ENCODE measurements around the gene PCDHGA1.
A peak's percentile ranks its signal among the peaks of the same experiment; 100 is the strongest.

Gene PCDHGA1

GRCh38 chr5:141527426-141527825, 197.1 kb downstream of the PCDHGA1 start:
- peaks cover 34% of the 10 kb centered on the region for H3K4me1 ChIP-seq (ENCODE audit: control insufficient read depth, insufficient read depth, low read length, unreplicated experiment)

GRCh38 chr5:141528291-141528984, 198.1 kb downstream of the PCDHGA1 start:
- Histone ChIP-seq H3K36me3 (ENCODE audit: insufficient read depth, low read length) (peaks cover 16% of the 10 kb centered on the region), H3K4me1 (ENCODE audit: control insufficient read depth, insufficient read depth, low read length, unreplicated experiment) (peaks cover 30% of the 10 kb centered on the region), H3K4me3 (ENCODE audit: low read depth, low read length) (no peak overlapping the region), H3K27ac (ENCODE audit: low read depth, low read length) (0 out of 2 replicates have a peak overlapping the region, but pooled peaks have one; percentile 12), H2AFZ (ENCODE audit: low read length, unreplicated experiment) (no peak overlapping the region), H3K27me3 (ENCODE audit: insufficient read depth, low read length) (no peaks in the 10 kb centered on the region), H3K79me2 (ENCODE audit: control insufficient read depth, insufficient read depth, low read length, unreplicated experiment) (no peaks in the 10 kb centered on the region)

More at GRCh38 chr5:141527426-141527825, 197.1 kb downstream of the PCDHGA1 start:
- Histone ChIP-seq H2AFZ (ENCODE audit: low read length, unreplicated experiment) (no peak overlapping the region), H3K79me2 (ENCODE audit: control insufficient read depth, insufficient read depth, low read length, unreplicated experiment) (no peaks in the 10 kb centered on the region), H3K27ac (ENCODE audit: low read depth, low read length) (no peak overlapping the region), H3K36me3 (ENCODE audit: insufficient read depth, low read length) (peaks cover 7% of the 10 kb centered on the region; the same call in 1 of the 2 replicates), H3K27me3 (ENCODE audit: insufficient read depth, low read length) (no peaks in the 10 kb centered on the region), H3K4me3 (ENCODE audit: low read depth, low read length) (no peak overlapping the region)

GRCh38 chr5:141529002-141529401, 198.7 kb downstream of the PCDHGA1 start:
- Histone ChIP-seq H3K36me3 (ENCODE audit: insufficient read depth, low read length) (peaks cover 13% of the 10 kb centered on the region), H3K4me1 (ENCODE audit: control insufficient read depth, insufficient read depth, low read length, unreplicated experiment) (peaks cover 29% of the 10 kb centered on the region), H2AFZ (ENCODE audit: low read length, unreplicated experiment) (no peak overlapping the region), H3K79me2 (ENCODE audit: control insufficient read depth, insufficient read depth, low read length, unreplicated experiment) (no peaks in the 10 kb centered on the region), H3K27me3 (ENCODE audit: insufficient read depth, low read length) (no peaks in the 10 kb centered on the region), H3K27ac (ENCODE audit: low read depth, low read length) (0 out of 2 replicates have a peak overlapping the region, but pooled peaks have one; percentile 12), H3K4me3 (ENCODE audit: low read depth, low read length) (no peak overlapping the region)

- H3K4me1 ChIP-seq (ENCODE audit: control insufficient read depth, insufficient read depth, low read length, unreplicated experiment): peaks cover 22% of the 10 kb centered on the region
Observed at GRCh38 chr5:141529873-141530272, 199.6 kb downstream of the PCDHGA1 start.

GRCh38 chr5:141532726-141533125, 202.4 kb downstream of the PCDHGA1 start:
- H3K27me3 ChIP-seq (ENCODE audit: insufficient read depth, low read length): no peaks in the 10 kb centered on the region
- H2AFZ ChIP-seq (ENCODE audit: low read length, unreplicated experiment): no peak overlapping the region
- no peak overlapping the region for H3K27ac ChIP-seq (ENCODE audit: low read depth, low read length)
- H3K79me2 ChIP-seq (ENCODE audit: control insufficient read depth, insufficient read depth, low read length, unreplicated experiment): no peaks in the 10 kb centered on the region
- peaks cover 12% of the 10 kb centered on the region for H3K4me1 ChIP-seq (ENCODE audit: control insufficient read depth, insufficient read depth, low read length, unreplicated experiment)
- H3K36me3 ChIP-seq (ENCODE audit: insufficient read depth, low read length): peaks cover 10% of the 10 kb centered on the region
- no peak overlapping the region for H3K4me3 ChIP-seq (ENCODE audit: low read depth, low read length)

More at GRCh38 chr5:141529873-141530272, 199.6 kb downstream of the PCDHGA1 start:
- no peaks in the 10 kb centered on the region for H3K79me2 ChIP-seq (ENCODE audit: control insufficient read depth, insufficient read depth, low read length, unreplicated experiment)
- H3K27ac ChIP-seq (ENCODE audit: low read depth, low read length): no peak overlapping the region
- H3K4me3 ChIP-seq (ENCODE audit: low read depth, low read length): no peak overlapping the region
- H3K36me3 ChIP-seq (ENCODE audit: insufficient read depth, low read length): peaks cover 10% of the 10 kb centered on the region
- H2AFZ ChIP-seq (ENCODE audit: low read length, unreplicated experiment): no peak overlapping the region
- no peaks in the 10 kb centered on the region for H3K27me3 ChIP-seq (ENCODE audit: insufficient read depth, low read length)

- Histone ChIP-seq H3K27ac (ENCODE audit: low read depth, low read length) (no peak overlapping the region), H3K79me2 (ENCODE audit: control insufficient read depth, insufficient read depth, low read length, unreplicated experiment) (no peaks in the 10 kb centered on the region), H2AFZ (ENCODE audit: low read length, unreplicated experiment) (no peak overlapping the region), H3K27me3 (ENCODE audit: insufficient read depth, low read length) (no peaks in the 10 kb centered on the region), H3K4me3 (ENCODE audit: low read depth, low read length) (no peak overlapping the region), H3K4me1 (ENCODE audit: control insufficient read depth, insufficient read depth, low read length, unreplicated experiment) (peaks cover 7% of the 10 kb centered on the region), H3K36me3 (ENCODE audit: insufficient read depth, low read length) (peaks cover 10% of the 10 kb centered on the region)
Observed at GRCh38 chr5:141533897-141534296, 203.6 kb downstream of the PCDHGA1 start.

- Histone ChIP-seq H3K4me1 (ENCODE audit: control insufficient read depth, insufficient read depth, low read length, unreplicated experiment) (no peaks in the 10 kb centered on the region), H3K27me3 (ENCODE audit: insufficient read depth, low read length) (no peaks in the 10 kb centered on the region), H3K4me3 (ENCODE audit: low read depth, low read length) (no peak overlapping the region), H3K79me2 (ENCODE audit: control insufficient read depth, insufficient read depth, low read length, unreplicated experiment) (no peaks in the 10 kb centered on the region), H3K36me3 (ENCODE audit: insufficient read depth, low read length) (peaks cover 10% of the 10 kb centered on the region), H2AFZ (ENCODE audit: low read length, unreplicated experiment) (no peak overlapping the region), H3K27ac (ENCODE audit: low read depth, low read length) (no peak overlapping the region)
Observed at GRCh38 chr5:141534492-141535213, 204.3 kb downstream of the PCDHGA1 start.

GRCh38 chr5:141543053-141543452, 212.7 kb downstream of the PCDHGA1 start:
- no peaks in the 10 kb centered on the region for H3K4me1 ChIP-seq (ENCODE audit: control insufficient read depth, insufficient read depth, low read length, unreplicated experiment)
- no peak overlapping the region for H3K4me3 ChIP-seq (ENCODE audit: low read depth, low read length)
- peaks cover 2% of the 10 kb centered on the region for H3K79me2 ChIP-seq (ENCODE audit: control insufficient read depth, insufficient read depth, low read length, unreplicated experiment)
- no peak overlapping the region for H2AFZ ChIP-seq (ENCODE audit: low read length, unreplicated experiment)
- H3K27ac ChIP-seq (ENCODE audit: low read depth, low read length): no peak overlapping the region
- H3K36me3 ChIP-seq (ENCODE audit: insufficient read depth, low read length): peaks cover 21% of the 10 kb centered on the region
- no peaks in the 10 kb centered on the region for H3K27me3 ChIP-seq (ENCODE audit: insufficient read depth, low read length)

GRCh38 chr5:141547488-141547887, 217.2 kb downstream of the PCDHGA1 start:
- H3K79me2 ChIP-seq (ENCODE audit: control insufficient read depth, insufficient read depth, low read length, unreplicated experiment): peaks cover 2% of the 10 kb centered on the region
- H3K36me3 ChIP-seq (ENCODE audit: insufficient read depth, low read length): peaks cover 37% of the 10 kb centered on the region
- no peaks in the 10 kb centered on the region for H3K4me1 ChIP-seq (ENCODE audit: control insufficient read depth, insufficient read depth, low read length, unreplicated experiment)
- no peak overlapping the region for H3K4me3 ChIP-seq (ENCODE audit: low read depth, low read length)
- no peaks in the 10 kb centered on the region for H3K27me3 ChIP-seq (ENCODE audit: insufficient read depth, low read length)
- H3K27ac ChIP-seq (ENCODE audit: low read depth, low read length): no peak overlapping the region
- H2AFZ ChIP-seq (ENCODE audit: low read length, unreplicated experiment): no peak overlapping the region

- Histone ChIP-seq H3K36me3 (ENCODE audit: insufficient read depth, low read length) (peaks cover 33% of the 10 kb centered on the region), H3K27ac (ENCODE audit: low read depth, low read length) (no peak overlapping the region), H3K27me3 (ENCODE audit: insufficient read depth, low read length) (no peaks in the 10 kb centered on the region), H2AFZ (ENCODE audit: low read length, unreplicated experiment) (no peak overlapping the region), H3K4me1 (ENCODE audit: control insufficient read depth, insufficient read depth, low read length, unreplicated experiment) (no peaks in the 10 kb centered on the region), H3K79me2 (ENCODE audit: control insufficient read depth, insufficient read depth, low read length, unreplicated experiment) (peaks cover 2% of the 10 kb centered on the region), H3K4me3 (ENCODE audit: low read depth, low read length) (no peak overlapping the region)
Observed at GRCh38 chr5:141547921-141548320, 217.6 kb downstream of the PCDHGA1 start.
